ENCODE data around the gene NPEPPS. TPM values are rescaled to one million over a fixed set of nuclear protein-coding genes. Genes with fewer than 3 reads are reported as not detected.

NPEPPS gene
- polyA plus RNA-seq, 1 of the 3 experiments (the other 2 are of a cell fraction), result 73.2 TPM

DNA sequence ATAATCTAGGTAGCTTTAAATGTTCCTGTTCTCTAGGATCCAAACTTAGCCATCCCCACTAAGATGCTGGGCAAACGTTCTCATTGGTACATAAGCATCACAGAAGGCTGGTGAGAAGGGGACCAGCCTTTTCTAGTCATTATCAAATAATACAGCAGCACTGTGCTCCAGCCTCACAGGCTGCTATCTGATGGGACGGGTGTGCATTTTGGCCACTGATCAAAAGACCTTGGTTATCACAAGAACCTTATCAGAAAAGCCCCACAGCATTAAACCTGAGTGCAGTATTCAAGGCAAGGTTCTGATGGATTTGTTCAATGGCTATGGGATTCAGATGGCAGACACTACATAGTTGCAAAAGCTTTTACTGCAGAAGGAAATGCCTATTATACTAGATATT lies 99.7 kb downstream of the NPEPPS start:
- H2AFZ ChIP-seq (ENCODE audit: low read depth), result no peak overlapping the region
- peaks cover 0 to 4% of the 10 kb centered on the region in 2 experiments; a peak in 1 of 4 replicates for H3K4me1 ChIP-seq (ENCODE audit: control insufficient read depth in 1 of 2, insufficient read depth in 2 of 2, low read depth in 1 of 2, low read length in 1 of 2)
- WGBS (ENCODE audit: low lambda C conversion rate), result 52% methylated on average over 2 of the region's 2 CpGs
- H3K36me3 ChIP-seq (replicated peaks in 1 of 2; ENCODE audit: control insufficient read depth in 1 of 2, insufficient read depth in 2 of 2, low read length in 1 of 2), result no peaks in the 10 kb centered on the region
- H3K27ac ChIP-seq (ENCODE audit: low read depth in 2 of 2, low read length in 1 of 2), result no peak overlapping the region
- H3K4me2 ChIP-seq, result no peak overlapping the region
- H3K9me2 ChIP-seq, result no peaks in the 10 kb centered on the region
- H3K27me3 ChIP-seq (ENCODE audit: insufficient read depth), result no peaks in the 10 kb centered on the region
- ChIA-PET CTCF (interaction anchor here (0.8 to 8.9 kb wide), 3 partner anchors 11 to 294 kb away, joined by 3 to 79 read pairs (median 19); no protein-coding TSS in a partner anchor), POLR2A (no interaction called here)
- H3K9ac ChIP-seq, result no peak overlapping the region
- H3K79me2 ChIP-seq (ENCODE audit: insufficient read depth), result no peaks in the 10 kb centered on the region
- peak; percentile 64 for DNase-seq
- no peaks in the 10 kb centered on the region for H3F3A ChIP-seq (replicated peaks; ENCODE audit: insufficient read depth)
- TF ChIP-seq ELF1 (IDR thresholded peaks at IDR 0.05) (no peak), GATA2 (CRISPR knock-in tag; IDR thresholded peaks at IDR 0.05) (peak; percentile 87), EP300 (IDR thresholded peaks at IDR 0.05; ENCODE audit: borderline replicate concordance in 1 of 2, low read depth in 1 of 2, low read length in 1 of 2) (peak in 1 of 2 experiments; percentile 44; a peak in 1 of 4 replicates)
- no peak overlapping the region for H3K4me3 ChIP-seq (ENCODE audit: low read depth in 2 of 2, low read length in 1 of 2)
- no peaks in the 10 kb centered on the region for H4K20me1 ChIP-seq (ENCODE audit: insufficient read depth)
- no peaks in the 10 kb centered on the region for H3K9me3 ChIP-seq

- WGBS (ENCODE audit: low lambda C conversion rate), result 95% methylated on average over 3 of the region's 3 CpGs
- H3K9me2 ChIP-seq, result no peaks in the 10 kb centered on the region
- H3K27ac ChIP-seq (ENCODE audit: low read depth in 2 of 2, low read length in 1 of 2), result no peak overlapping the region
- no peaks in the 10 kb centered on the region for H3K9me3 ChIP-seq
- DNase-seq, result no peak
- TF ChIP-seq NRF1 (IDR thresholded peaks at IDR 0.05; ENCODE audit: low read depth, low read length) (no peak), FOXJ3 (CRISPR knock-in tag; IDR thresholded peaks at IDR 0.05) (no peak), RFX5 (IDR thresholded peaks at IDR 0.05; ENCODE audit: low read length) (no peak), EP300 (IDR thresholded peaks at IDR 0.05; ENCODE audit: borderline replicate concordance in 1 of 2, low read depth in 1 of 2, low read length in 1 of 2) (no peak), SMC3 (IDR thresholded peaks at IDR 0.05; ENCODE audit: low read depth, low read length) (no peak)
- TF ChIP-seq, protein P1, sequence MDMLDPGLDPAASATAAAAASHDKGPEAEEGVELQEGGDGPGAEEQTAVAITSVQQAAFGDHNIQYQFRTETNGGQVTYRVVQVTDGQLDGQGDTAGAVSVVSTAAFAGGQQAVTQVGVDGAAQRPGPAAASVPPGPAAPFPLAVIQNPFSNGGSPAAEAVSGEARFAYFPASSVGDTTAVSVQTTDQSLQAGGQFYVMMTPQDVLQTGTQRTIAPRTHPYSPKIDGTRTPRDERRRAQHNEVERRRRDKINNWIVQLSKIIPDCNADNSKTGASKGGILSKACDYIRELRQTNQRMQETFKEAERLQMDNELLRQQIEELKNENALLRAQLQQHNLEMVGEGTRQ (IDR thresholded peaks at IDR 0.05; ENCODE audit: borderline replicate concordance, low read depth, low read length), result no peak
- POLR2A ChIA-PET, result interaction anchor here (0.6 to 1.3 kb wide), 3 partner anchors 16 to 256 kb away, joined by 3 to 7 read pairs (median 4); no protein-coding TSS in a partner anchor
- no peak overlapping the region for H2AFZ ChIP-seq (ENCODE audit: low read depth)
- no peak overlapping the region for H3K4me2 ChIP-seq
- CTCF ChIA-PET, result interaction anchor here (2.3 kb wide), 1 partner anchor 18 kb away, joined by 15 read pairs; no protein-coding TSS in a partner anchor
- no peak overlapping the region for H3K9ac ChIP-seq
- H3K4me3 ChIP-seq (ENCODE audit: low read depth in 2 of 2, low read length in 1 of 2), result no peak overlapping the region
- no peaks in the 10 kb centered on the region for H3K79me2 ChIP-seq (ENCODE audit: insufficient read depth)
- peaks cover 0 to 11% of the 10 kb centered on the region in 2 experiments for H3K36me3 ChIP-seq (replicated peaks in 1 of 2; ENCODE audit: control insufficient read depth in 1 of 2, insufficient read depth in 2 of 2, low read length in 1 of 2)
- no peaks in the 10 kb centered on the region for H3F3A ChIP-seq (replicated peaks; ENCODE audit: insufficient read depth)
- peaks cover 0 to 4% of the 10 kb centered on the region in 2 experiments; a peak in 1 of 4 replicates for H3K4me1 ChIP-seq (ENCODE audit: control insufficient read depth in 1 of 2, insufficient read depth in 2 of 2, low read depth in 1 of 2, low read length in 1 of 2)
- H3K27me3 ChIP-seq (ENCODE audit: insufficient read depth), result no peaks in the 10 kb centered on the region
- H4K20me1 ChIP-seq (ENCODE audit: insufficient read depth), result no peaks in the 10 kb centered on the region
Measured at GRCh38 chr17:47632991-47633390, 102.1 kb downstream of the NPEPPS start.

- no peak for DNase-seq
- Histone ChIP-seq H3K9me2 (no peaks in the 10 kb centered on the region), H3K9ac (no peak overlapping the region), H4K20me1 (ENCODE audit: insufficient read depth) (no peaks in the 10 kb centered on the region), H3K4me1 (ENCODE audit: control insufficient read depth in 1 of 2, insufficient read depth in 2 of 2, low read depth in 1 of 2, low read length in 1 of 2) (peaks cover 0 to 4% of the 10 kb centered on the region in 2 experiments; a peak in 1 of 4 replicates), H3K4me2 (no peak overlapping the region), H3K79me2 (ENCODE audit: insufficient read depth) (no peaks in the 10 kb centered on the region), H2AFZ (ENCODE audit: low read depth) (no peak overlapping the region), H3K9me3 (no peaks in the 10 kb centered on the region), H3K36me3 (replicated peaks in 1 of 2; ENCODE audit: control insufficient read depth in 1 of 2, insufficient read depth in 2 of 2, low read length in 1 of 2) (peaks cover 0 to 11% of the 10 kb centered on the region in 2 experiments), H3K27me3 (ENCODE audit: insufficient read depth) (no peaks in the 10 kb centered on the region), H3K4me3 (ENCODE audit: low read depth in 2 of 2, low read length in 1 of 2) (no peak overlapping the region), H3K27ac (ENCODE audit: low read depth in 2 of 2, low read length in 1 of 2) (no peak overlapping the region), H3F3A (replicated peaks; ENCODE audit: insufficient read depth) (no peaks in the 10 kb centered on the region)
- WGBS (ENCODE audit: low lambda C conversion rate), result 100% methylated on average over 1 of the region's 1 CpG
- CTCF ChIA-PET, result interaction anchor here (0.7 to 2.6 kb wide), 5 partner anchors 9 to 109 kb away, joined by 3 to 15 read pairs (median 4); no protein-coding TSS in a partner anchor
- POLR2A ChIA-PET, result interaction anchor here (1.1 to 2.1 kb wide), 2 partner anchors 15 to 17 kb away, joined by 3 to 7 read pairs; partner anchors contain the start of gene KPNB1
- TF ChIP-seq MXI1 (IDR thresholded peaks at IDR 0.05; ENCODE audit: low read depth, low read length) (no peak), TEAD4 (IDR thresholded peaks at IDR 0.05; ENCODE audit: borderline replicate concordance, insufficient read depth) (no peak), RXRA (IDR thresholded peaks at IDR 0.05; ENCODE audit: borderline replicate concordance, low read depth) (no peak), FOXJ3 (CRISPR knock-in tag; IDR thresholded peaks at IDR 0.05) (no peak), PBX3 (IDR thresholded peaks at IDR 0.05) (no peak), RFX5 (IDR thresholded peaks at IDR 0.05; ENCODE audit: low read length) (no peak), FOSL2 (IDR thresholded peaks at IDR 0.05; ENCODE audit: borderline replicate concordance, low read depth) (no peak), CHD2 (IDR thresholded peaks at IDR 0.05; ENCODE audit: low read length, partially characterized antibody) (no peak), GABPA (IDR thresholded peaks at IDR 0.05; ENCODE audit: low read depth) (no peak), MEF2A (IDR thresholded peaks at IDR 0.05; ENCODE audit: borderline replicate concordance, low read depth) (no peak)
- TF ChIP-seq, protein P2, sequence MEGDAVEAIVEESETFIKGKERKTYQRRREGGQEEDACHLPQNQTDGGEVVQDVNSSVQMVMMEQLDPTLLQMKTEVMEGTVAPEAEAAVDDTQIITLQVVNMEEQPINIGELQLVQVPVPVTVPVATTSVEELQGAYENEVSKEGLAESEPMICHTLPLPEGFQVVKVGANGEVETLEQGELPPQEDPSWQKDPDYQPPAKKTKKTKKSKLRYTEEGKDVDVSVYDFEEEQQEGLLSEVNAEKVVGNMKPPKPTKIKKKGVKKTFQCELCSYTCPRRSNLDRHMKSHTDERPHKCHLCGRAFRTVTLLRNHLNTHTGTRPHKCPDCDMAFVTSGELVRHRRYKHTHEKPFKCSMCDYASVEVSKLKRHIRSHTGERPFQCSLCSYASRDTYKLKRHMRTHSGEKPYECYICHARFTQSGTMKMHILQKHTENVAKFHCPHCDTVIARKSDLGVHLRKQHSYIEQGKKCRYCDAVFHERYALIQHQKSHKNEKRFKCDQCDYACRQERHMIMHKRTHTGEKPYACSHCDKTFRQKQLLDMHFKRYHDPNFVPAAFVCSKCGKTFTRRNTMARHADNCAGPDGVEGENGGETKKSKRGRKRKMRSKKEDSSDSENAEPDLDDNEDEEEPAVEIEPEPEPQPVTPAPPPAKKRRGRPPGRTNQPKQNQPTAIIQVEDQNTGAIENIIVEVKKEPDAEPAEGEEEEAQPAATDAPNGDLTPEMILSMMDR (IDR thresholded peaks at IDR 0.05), result no peak
Measured at GRCh38 chr17:47633996-47634395, 103.1 kb downstream of the NPEPPS start.

Measured in SK-N-SH (cell line).